Subcutaneous abdominal adipose tissue (tissue), 5 donors: ENCODE results near the gene TPRG1.

ENCODE experiments used
- H3K27ac ChIP-seq: one replicate; pipeline ENCODE4 v1.7.0; 2013; ENCODE audit warnings: low read depth, mild to moderate bottlenecking, inconsistent platforms, low read length, moderate library complexity
- H3K27me3 ChIP-seq, 5 donors: one replicate each; pipeline ENCODE4 v1.7.0; 2013; ENCODE audit warnings: low read length in 5 of 5, inconsistent platforms in 1 of 5; ENCODE audit not compliant: control insufficient read depth in 5 of 5, insufficient read depth in 4 of 5
- H3K36me3 ChIP-seq, 5 donors: one replicate each; pipeline ENCODE4 v1.7.0; 2013; ENCODE audit warnings: low read length in 5 of 5; ENCODE audit not compliant: control insufficient read depth in 5 of 5, insufficient read depth in 5 of 5
- H3K4me1 ChIP-seq, 5 donors: one replicate each; pipeline ENCODE4 v1.7.0; 2013; ENCODE audit warnings: low read length in 5 of 5, mild to moderate bottlenecking in 3 of 5, moderate library complexity in 1 of 5; ENCODE audit not compliant: control insufficient read depth in 5 of 5, insufficient read depth in 5 of 5
- H3K4me3 ChIP-seq, 5 donors: one replicate each; pipeline ENCODE4 v1.7.0; 2013; ENCODE audit warnings: low read length in 5 of 5, low read depth in 1 of 5
- H3K9ac ChIP-seq, 5 donors: one replicate each; pipeline ENCODE4 v1.7.0; 2013; ENCODE audit warnings: low read length in 5 of 5, mild to moderate bottlenecking in 4 of 5, moderate library complexity in 3 of 5
- H3K9me3 ChIP-seq, 5 donors: one replicate each; pipeline ENCODE4 v1.7.0; 2013; ENCODE audit warnings: low read length in 5 of 5; ENCODE audit not compliant: control insufficient read depth in 5 of 5
- donor health status: healthy.
- donor health status: healthy.
- donor health status: healthy.
- donor health status: healthy.
- donor health status: healthy.

TPRG1 gene

GRCh38 chr3:189171707-189172106, at the start of gene TPRG1:
Gene TPRG1 (plus strand): TSS chr3:189171971. CDS start chr3:189207385, 35,414 bp downstream.
- Histone ChIP-seq H3K36me3 (peaks cover 0 to 8% (median 4%) of the 10 kb centered on the region in 5 donors), H3K27me3 (no peaks in the 10 kb centered on the region), H3K27ac (no peak within 1 kb of the TSS), H3K9me3 (no peaks in the 10 kb centered on the region), H3K9ac (no peak within 1 kb of the TSS), H3K4me3 (no peak within 1 kb of the TSS), H3K4me1 (no peaks in the 10 kb centered on the region)

- Histone ChIP-seq H3K4me3 (no peak overlapping the region), H3K4me1 (peaks cover 7 to 52% (median 40%) of the 10 kb centered on the region in 5 donors), H3K27me3 (no peaks in the 10 kb centered on the region), H3K27ac (peak overlapping the region; percentile 86), H3K36me3 (peaks cover 0 to 2% (median 0%) of the 10 kb centered on the region in 5 donors), H3K9me3 (no peaks in the 10 kb centered on the region), H3K9ac (peak overlapping the region in 1 of 5 donors; percentile 44)
Observed at GRCh38 chr3:189122110-189122509, 49.7 kb upstream of the TPRG1 start.

- Histone ChIP-seq H3K36me3 (peaks cover 0 to 6% (median 3%) of the 10 kb centered on the region in 5 donors), H3K27ac (peak overlapping the region; percentile 86), H3K9ac (peak overlapping the region in 2 of 5 donors; percentile 5 to 36), H3K9me3 (no peaks in the 10 kb centered on the region), H3K4me3 (no peak overlapping the region), H3K4me1 (peaks cover 2 to 48% (median 40%) of the 10 kb centered on the region in 5 donors), H3K27me3 (no peaks in the 10 kb centered on the region)
Observed at GRCh38 chr3:189122526-189123205, 49.1 kb upstream of the TPRG1 start.

DNA sequence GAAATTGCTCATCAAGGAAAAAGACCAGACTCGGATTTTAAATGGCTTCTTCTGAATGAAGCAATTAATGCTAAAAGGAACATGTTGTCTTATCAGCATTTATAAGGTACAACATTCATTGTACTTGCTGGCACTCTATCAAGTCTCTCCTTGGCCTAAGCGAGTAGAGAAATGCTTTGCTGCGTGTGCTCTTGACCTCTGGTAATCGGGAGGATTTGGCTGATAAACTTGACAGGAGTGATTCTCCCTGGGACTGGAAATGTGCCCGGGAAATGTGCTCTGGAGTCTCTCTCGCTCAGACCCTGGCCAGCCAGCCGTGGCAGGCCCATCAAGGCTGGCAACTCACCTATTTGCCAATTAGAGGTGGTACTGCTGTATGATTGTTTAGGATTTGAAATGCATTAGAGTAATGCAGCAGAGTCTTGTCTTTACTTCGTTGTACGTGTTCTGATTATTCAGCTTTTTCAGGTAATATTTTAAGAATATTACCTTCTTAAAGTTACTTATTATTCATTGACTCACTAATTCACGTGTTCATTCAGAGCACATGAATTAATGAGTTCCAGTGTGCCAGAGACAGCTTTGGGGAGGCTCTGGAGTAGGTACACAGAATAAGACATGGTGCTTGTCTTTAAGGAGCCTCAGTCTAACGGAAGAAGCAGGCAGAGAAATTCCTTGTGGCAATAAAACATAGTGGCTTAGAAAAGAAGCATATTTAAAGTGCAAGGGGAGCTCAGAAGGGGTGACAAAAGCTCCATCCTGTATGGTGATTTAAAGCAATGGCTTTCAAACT, 48.0 kb upstream of the TPRG1 start:
- Histone ChIP-seq H3K27ac (peak overlapping the region; percentile 86), H3K36me3 (peaks cover 0 to 7% (median 3%) of the 10 kb centered on the region in 5 donors), H3K9me3 (no peaks in the 10 kb centered on the region), H3K9ac (peak overlapping the region in 2 of 5 donors; percentile 41 to 49), H3K4me1 (peaks cover 2 to 37% (median 28%) of the 10 kb centered on the region in 5 donors), H3K27me3 (no peaks in the 10 kb centered on the region), H3K4me3 (no peak overlapping the region)

DNA sequence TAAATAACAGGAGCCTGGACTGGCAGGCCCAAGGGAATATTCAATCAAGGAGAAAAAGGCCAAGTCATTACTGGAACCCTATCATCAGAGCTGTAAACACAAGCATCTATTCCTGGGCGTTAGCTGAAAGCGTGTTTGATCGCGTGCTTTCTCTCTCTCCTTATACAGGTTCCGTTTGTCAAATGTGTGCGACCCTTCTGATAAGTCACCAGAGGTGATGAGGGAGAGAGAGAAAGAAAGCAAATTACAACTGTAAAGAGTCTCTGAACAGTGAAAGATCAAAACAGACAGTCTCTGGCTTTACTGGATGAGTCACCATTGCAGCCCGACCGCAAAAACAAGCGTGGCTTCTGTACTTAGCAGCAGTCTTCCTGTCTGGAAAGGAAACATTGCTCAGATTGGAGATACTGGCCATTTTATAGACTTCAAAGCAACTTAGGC, 39.5 kb upstream of the TPRG1 start:
- Histone ChIP-seq H3K4me3 (peak overlapping the region in 3 of 5 donors; percentile 5 to 8 (median 7)), H3K9ac (no peak overlapping the region), H3K27me3 (no peaks in the 10 kb centered on the region), H3K9me3 (no peaks in the 10 kb centered on the region), H3K36me3 (peaks cover 0 to 40% (median 17%) of the 10 kb centered on the region in 5 donors), H3K27ac (peak overlapping the region; percentile 25), H3K4me1 (peaks cover 0 to 14% (median 12%) of the 10 kb centered on the region in 5 donors)

DNA sequence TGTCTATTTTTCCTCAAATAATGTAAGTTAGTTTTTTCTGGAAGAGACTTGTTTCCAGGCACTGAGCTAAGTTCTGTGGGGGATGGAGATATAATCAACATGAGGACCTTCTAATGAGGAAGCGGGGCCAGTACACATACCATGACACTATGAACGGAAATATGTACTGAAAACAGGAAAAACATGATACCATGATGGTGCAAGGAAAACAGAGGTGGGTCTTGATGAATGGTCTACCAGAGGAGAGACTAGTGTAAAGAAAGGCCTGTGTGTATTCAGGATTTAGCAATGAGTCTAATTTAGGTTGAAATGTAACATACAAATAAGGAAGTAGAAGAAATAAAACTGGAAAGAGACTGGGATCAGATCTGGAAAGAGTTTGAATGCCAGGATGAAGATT, 38.9 kb upstream of the TPRG1 start:
- Histone ChIP-seq H3K9me3 (no peaks in the 10 kb centered on the region), H3K9ac (no peak overlapping the region), H3K4me1 (peaks cover 0 to 14% (median 12%) of the 10 kb centered on the region in 5 donors), H3K36me3 (peaks cover 0 to 34% (median 17%) of the 10 kb centered on the region in 5 donors), H3K4me3 (no peak overlapping the region), H3K27ac (no peak overlapping the region), H3K27me3 (no peaks in the 10 kb centered on the region)

- H3K4me1 ChIP-seq = peaks cover 0 to 14% (median 12%) of the 10 kb centered on the region in 5 donors
- peaks cover 0 to 34% (median 17%) of the 10 kb centered on the region in 5 donors for H3K36me3 ChIP-seq
- no peak overlapping the region for H3K4me3 ChIP-seq
- H3K9me3 ChIP-seq = no peaks in the 10 kb centered on the region
- H3K27me3 ChIP-seq = no peaks in the 10 kb centered on the region
- H3K27ac ChIP-seq = no peak overlapping the region
- no peak overlapping the region for H3K9ac ChIP-seq
Observed at GRCh38 chr3:189133768-189134167, 38.0 kb upstream of the TPRG1 start.

- no peak overlapping the region for H3K4me3 ChIP-seq
- peaks cover 0 to 41% (median 26%) of the 10 kb centered on the region in 5 donors for H3K36me3 ChIP-seq
- H3K9me3 ChIP-seq = no peaks in the 10 kb centered on the region
- peaks cover 0 to 6% (median 5%) of the 10 kb centered on the region in 5 donors for H3K4me1 ChIP-seq
- no peak overlapping the region for H3K9ac ChIP-seq
- H3K27ac ChIP-seq = no peak overlapping the region
- H3K27me3 ChIP-seq = no peaks in the 10 kb centered on the region
Observed at GRCh38 chr3:189137416-189137815, 34.4 kb upstream of the TPRG1 start.

DNA sequence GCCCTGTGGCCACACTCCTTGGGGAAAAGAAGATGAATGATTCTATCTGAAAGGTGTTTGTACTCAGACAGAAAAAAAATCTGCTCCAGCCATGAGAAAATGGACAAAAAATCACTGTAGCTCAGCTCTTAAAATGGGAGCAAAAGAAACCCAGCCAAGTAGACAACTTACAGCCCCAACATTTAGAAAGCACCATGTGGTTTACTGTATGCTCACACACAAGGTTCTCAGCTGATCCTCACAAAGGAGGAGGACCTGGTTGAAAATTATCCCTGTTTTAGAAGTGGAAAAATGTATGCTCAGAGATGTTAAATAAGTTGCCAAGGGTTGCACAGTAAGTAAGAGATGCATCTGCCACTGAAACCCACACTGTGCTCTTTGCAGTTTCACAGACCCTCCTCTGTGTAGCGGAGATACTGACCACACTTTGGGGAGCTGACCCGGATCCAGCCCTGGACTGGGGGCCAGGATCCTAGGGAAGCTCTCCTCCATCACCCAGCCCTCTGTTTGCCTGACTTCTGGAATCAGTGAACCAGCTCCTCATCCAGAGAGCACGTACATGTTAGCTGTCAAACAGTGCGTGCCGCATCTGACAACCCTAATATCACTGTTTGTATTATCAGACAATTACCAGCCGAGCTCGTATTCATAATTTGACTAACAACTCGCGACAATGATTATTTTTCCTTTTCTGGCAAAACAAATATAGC, 32.7 kb upstream of the TPRG1 start:
- H3K9ac ChIP-seq = no peak overlapping the region

More for the DNA sequence above, 32.7 kb upstream of the TPRG1 start:
- Histone ChIP-seq H3K4me1 (peaks cover 0 to 3% (median 0%) of the 10 kb centered on the region in 5 donors), H3K27ac (no peak overlapping the region), H3K27me3 (no peaks in the 10 kb centered on the region), H3K36me3 (peaks cover 0 to 48% (median 15%) of the 10 kb centered on the region in 5 donors), H3K4me3 (no peak overlapping the region), H3K9me3 (no peaks in the 10 kb centered on the region)
